GM10266 (cell line): ENCODE data around the gene FST.
A peak's percentile ranks its signal among the peaks of the same experiment; 100 is the strongest.

Experiments used
- DNase-seq: peaks from one replicate; pipeline ENCODE4 v3.0.0; 2012; ENCODE audit errors: extremely low spot score
- CTCF ChIP-seq: IDR thresholded peaks from 2 replicates; pipeline ENCODE4 v1.5.1; 2012; ENCODE audit warnings: mild to moderate bottlenecking, low read depth; ENCODE audit not compliant: control insufficient read depth, insufficient read depth; ENCODE audit errors: missing control alignments

FST gene

GRCh38 chr5:53480416-53481158 lies at the start of gene FST:
FST (plus strand) TSS chr5:53480629; CDS start chr5:53480792, 163 bp downstream.
- peak; percentile 48 for DNase-seq
- TF ChIP-seq CTCF: no peak

- no peak for DNase-seq
- no peak for TF ChIP-seq CTCF
Observed at GRCh38 chr5:53431665-53432064, 48.8 kb upstream of the FST start.

GRCh38 chr5:53433026-53433425 lies 47.4 kb upstream of the FST start:
- DNase-seq: no peak
- TF ChIP-seq CTCF: no peak

GRCh38 chr5:53434541-53434940 lies 45.9 kb upstream of the FST start:
- no peak for DNase-seq
- no peak for TF ChIP-seq CTCF

- DNase-seq: no peak
- no peak for TF ChIP-seq CTCF
Observed at GRCh38 chr5:53436480-53437191, 43.8 kb upstream of the FST start.

- TF ChIP-seq CTCF: no peak
- no peak for DNase-seq
Observed at GRCh38 chr5:53438079-53438478, 42.4 kb upstream of the FST start.
